Transverse colon (tissue), 4 donors: ENCODE results near the gene TRPV3. TPM values are rescaled to one million over a fixed set of nuclear protein-coding genes. Genes with fewer than 3 reads are reported as not detected.
A peak's percentile ranks its signal among the peaks of the same experiment; 100 is the strongest.
"Not testable (repeated sequence)": the region's sequence is repeated elsewhere in the genome, so short reads cannot be mapped to it uniquely, and the experiment has no call there.

Experiments used
- DNase-seq: peaks from one replicate; pipeline ENCODE4 v3.0.0-alpha.2; 2019
- H3K27ac ChIP-seq, 4 donors: fragments of 200-600 bp; sonication (generic); 2 replicates each; pipeline ENCODE4 v1.5.1; 2016 to 2018; ENCODE audit warnings: inconsistent platforms in 4 of 4
- H3K27me3 ChIP-seq: fragments of 200-600 bp; sonication (generic); 2 replicates; pipeline ENCODE4 v1.5.1; 2017; ENCODE audit warnings: inconsistent platforms
- H3K36me3 ChIP-seq, 4 donors: fragments of 200-600 bp; sonication (generic); 2 replicates each; pipeline ENCODE4 v1.5.1; 2017 to 2019; ENCODE audit warnings: inconsistent platforms in 4 of 4
- H3K4me1 ChIP-seq, 4 donors: fragments of 200-600 bp; sonication (generic); 2 replicates each; pipeline ENCODE4 v1.5.1; 2017 to 2020; ENCODE audit warnings: inconsistent platforms in 4 of 4
- H3K4me3 ChIP-seq, 4 donors: fragments of 200-600 bp; sonication (generic); 1 replicate in 1 of 4; 2 replicates in 3 of 4; pipeline versions ENCODE4 v1.5.1 to v1.6.1; 2017 to 2019; ENCODE audit warnings: inconsistent platforms in 4 of 4
- H3K9me3 ChIP-seq, 2 donors: fragments of 200-600 bp; sonication (generic); 2 replicates each; pipeline ENCODE4 v1.5.1; 2017 to 2019; ENCODE audit warnings: inconsistent platforms in 2 of 2
- CTCF ChIP-seq, 5 experiments: fragments of 200-600 bp in 3 of 5; fragments of 450-650 bp in 2 of 5; sonication (generic) in 3 of 5; IDR thresholded peaks; 1 replicate in 2 of 5; 2 replicates in 3 of 5; pipeline ENCODE4 v1.5.1; 2016 to 2017; ENCODE audit warnings: antibody characterized with exemption in 5 of 5, inconsistent platforms in 3 of 5, mild to moderate bottlenecking in 2 of 5, moderate library complexity in 1 of 5
- EP300 ChIP-seq: sonication (generic); formaldehyde crosslinking; IDR thresholded peaks from one replicate; pipeline ENCODE4 v1.6.1; 2017; ENCODE audit warnings: antibody characterized with exemption, low read depth
- POLR2A ChIP-seq: fragments of 450-650 bp; IDR thresholded peaks from one replicate; pipeline ENCODE4 v1.6.1; 2016; ENCODE audit warnings: antibody characterized with exemption, mild to moderate bottlenecking, moderate library complexity
- POLR2AphosphoS5 ChIP-seq, 3 donors: sonication (generic); formaldehyde crosslinking; IDR thresholded peaks; one replicate each; pipeline ENCODE4 v1.6.1; 2016; ENCODE audit warnings: antibody characterized with exemption in 3 of 3
- WGBS, 2 donors: methylation state at CpG; one replicate each; pipeline ENCODE4 v1.1.5; 2018; ENCODE audit warnings: low coverage in 1 of 2; 5-methylcytosine and 5-hydroxymethylcytosine counted together
- in situ Hi-C, 4 donors: fragments of 200-750 bp; cut with MboI; loops; one replicate each; pipeline versions ENCODE4 v1.15.0 to v1.15.1; 2017; ENCODE audit warnings: low sequenced_read_pairs in 3 of 4, low pct_ligation_motif_present in 1 of 4, low pct_unique_long_range_greater_than_20kb in 1 of 4
- intact Hi-C: fragments of 100-400 bp; cut with DNase I; formaldehyde crosslinking; loops from one replicate; pipeline ENCODE4 v1.15.1; 2023; ENCODE audit warnings: low total_unique reads
- total RNA-seq, 4 donors: library from RNA; depleted of rRNA; stranded (reverse); fragments of >200 nt; gene quantifications; one replicate each; pipeline ENCODE4 v1.1.0, GENCODE V29; 2016

Gene TRPV3
- total RNA-seq, 4 donors from 2014 or later = 0.20 to 7.1 (median 3.7) TPM

GRCh38 chr17:3569534-3570137 lies 12.0 kb upstream of the TRPV3 start:
- Histone ChIP-seq H3K27me3 (no peaks in the 10 kb centered on the region), H3K27ac (no peak overlapping the region), H3K4me1 (no peaks in the 10 kb centered on the region), H3K4me3 (no peak overlapping the region), H3K9me3 (no peaks in the 10 kb centered on the region), H3K36me3 (peaks cover 0 to 4% (median 0%) of the 10 kb centered on the region in 4 donors)
- DNase-seq = no peak
- TF ChIP-seq EP300 (no peak), POLR2A (no peak), POLR2AphosphoS5 (IDR thresholded peaks at IDR 0.05) (no peak), CTCF (IDR thresholded peaks at IDR 0.05) (no peak)
- in situ Hi-C loops = no loop called here
- WGBS, 2 donors = 93 to 94% methylated on average over 9 of the region's 9 CpGs
- intact Hi-C loops = no loop called here

- Histone ChIP-seq H3K9me3 (no peaks in the 10 kb centered on the region), H3K4me1 (no peaks in the 10 kb centered on the region), H3K4me3 (no peak overlapping the region), H3K36me3 (peaks cover 0 to 4% (median 0%) of the 10 kb centered on the region in 4 donors), H3K27me3 (no peaks in the 10 kb centered on the region), H3K27ac (no peak overlapping the region)
- intact Hi-C loops (no loop called here), in situ Hi-C loops (no loop called here)
- no peak for TF ChIP-seq POLR2A
- TF ChIP-seq POLR2AphosphoS5 (IDR thresholded peaks at IDR 0.05) = no peak
- no peak for TF ChIP-seq CTCF (IDR thresholded peaks at IDR 0.05)
- DNase-seq = no peak
- 89% methylated on average over 12 of the region's 12 CpGs; no CpG with 5 or more reads in 1 of the 2 donors for WGBS, 2 donors
Observed at GRCh38 chr17:3566551-3566950, 8.9 kb upstream of the TRPV3 start.

- intact Hi-C loops = no loop called here
- H3K36me3 ChIP-seq = no peaks in the 10 kb centered on the region
- H3K27me3 ChIP-seq = no peaks in the 10 kb centered on the region
- H3K9me3 ChIP-seq = no peaks in the 10 kb centered on the region
- no peak overlapping the region for H3K4me3 ChIP-seq
- in situ Hi-C loops = no loop called here
- H3K4me1 ChIP-seq = no peaks in the 10 kb centered on the region
- no peak for DNase-seq
- no peak overlapping the region for H3K27ac ChIP-seq
- no peak for TF ChIP-seq EP300
- TF ChIP-seq POLR2A = no peak
- no peak for TF ChIP-seq CTCF (IDR thresholded peaks at IDR 0.05)
- 85 to 100% methylated on average over 2 to 4 of the region's 4 CpGs for WGBS, 2 donors
Observed at GRCh38 chr17:3565143-3565542, 7.5 kb upstream of the TRPV3 start.

- intact Hi-C loops, H3K27ac ChIP-seq, DNase-seq, H3K4me1 ChIP-seq, in situ Hi-C loops, H3K9me3 ChIP-seq, H3K27me3 ChIP-seq, H3K4me3 ChIP-seq, H3K36me3 ChIP-seq: not testable (repeated sequence)
- WGBS, 2 donors = 99 to 100% methylated on average over 7 to 10 of the region's 28 CpGs
Observed at GRCh38 chr17:3564241-3564640, 6.6 kb upstream of the TRPV3 start.

- intact Hi-C loops (no loop called here), in situ Hi-C loops (no loop called here)
- Histone ChIP-seq H3K4me3 (no peak overlapping the region), H3K36me3 (no peaks in the 10 kb centered on the region), H3K27me3 (peaks cover 3% of the 10 kb centered on the region), H3K27ac (peak overlapping the region; percentile 8 to 67 (median 53)), H3K9me3 (no peaks in the 10 kb centered on the region), H3K4me1 (peaks cover 0 to 20% (median 2%) of the 10 kb centered on the region in 4 donors)
- WGBS, 2 donors = 80 to 87% methylated on average over 1 to 9 of the region's 9 CpGs
- DNase-seq = no peak
- no peak for TF ChIP-seq POLR2AphosphoS5 (IDR thresholded peaks at IDR 0.05)
- no peak for TF ChIP-seq POLR2A
- TF ChIP-seq EP300 = no peak
- TF ChIP-seq CTCF (IDR thresholded peaks at IDR 0.05) = no peak
Observed at GRCh38 chr17:3559270-3559645, 1.6 kb upstream of the TRPV3 start.
